Nephron progenitor cell (in vitro differentiated cells): ENCODE results near the gene KCNJ12.
A peak's percentile ranks its signal among the peaks of the same experiment; 100 is the strongest.

Experiments
- DNase-seq: peaks from one replicate; pipeline ENCODE4 v3.0.0; 2021
- H3K27ac Mint-ChIP-seq: 2 replicates; pipeline ENCODE4 v1.8.0; 2021; ENCODE audit warnings: mild to moderate bottlenecking, moderate library complexity, mixed read lengths
- H3K27me3 Mint-ChIP-seq: 2 replicates; pipeline ENCODE4 v1.8.0; 2021; ENCODE audit warnings: mild to moderate bottlenecking, low read depth, mixed read lengths; ENCODE audit not compliant: poor library complexity
- H3K36me3 Mint-ChIP-seq: 2 replicates; pipeline ENCODE4 v1.8.0; 2021; ENCODE audit warnings: low read depth, mixed read lengths
- H3K4me1 Mint-ChIP-seq: 2 replicates; pipeline ENCODE4 v1.8.0; 2021; ENCODE audit warnings: mixed read lengths
- H3K4me3 Mint-ChIP-seq: 2 replicates; pipeline ENCODE4 v1.8.0; 2021; ENCODE audit warnings: mild to moderate bottlenecking, moderate library complexity, mixed read lengths
- H3K9me3 Mint-ChIP-seq: 2 replicates; pipeline ENCODE4 v1.8.0; 2021; ENCODE audit warnings: mild to moderate bottlenecking, moderate library complexity, mixed read lengths
- TF ChIP-seq, protein P1 (sequence below): fragments of 200-600 bp; sonication (generic); IDR thresholded peaks from 2 replicates; pipeline ENCODE4 v1.5.0; 2021; ENCODE audit warnings: antibody characterized with exemption

The KCNJ12 gene

DNA sequence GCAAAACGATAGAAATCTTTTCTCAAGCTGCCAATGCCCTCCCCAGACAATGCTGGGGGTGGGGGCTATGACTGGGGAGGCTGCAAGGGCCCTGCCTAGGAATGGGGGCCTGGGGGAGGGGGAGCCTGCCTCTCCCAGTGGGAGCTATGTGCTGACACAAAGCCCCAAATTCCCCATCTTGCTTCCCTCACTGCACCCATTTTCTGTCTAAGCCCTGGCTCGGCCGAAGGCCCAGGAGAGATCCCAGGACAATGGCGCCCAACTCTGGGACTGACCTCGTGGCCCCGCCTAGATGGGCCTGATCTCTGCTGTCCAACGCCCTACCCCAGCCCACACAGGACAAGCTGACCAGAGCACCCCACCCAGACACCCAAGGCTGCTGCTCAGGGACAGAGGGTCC is 11.1 kb upstream of the KCNJ12 start:
- H3K36me3 Mint-ChIP-seq: no peaks in the 10 kb centered on the region
- no peaks in the 10 kb centered on the region for H3K9me3 Mint-ChIP-seq

DNA sequence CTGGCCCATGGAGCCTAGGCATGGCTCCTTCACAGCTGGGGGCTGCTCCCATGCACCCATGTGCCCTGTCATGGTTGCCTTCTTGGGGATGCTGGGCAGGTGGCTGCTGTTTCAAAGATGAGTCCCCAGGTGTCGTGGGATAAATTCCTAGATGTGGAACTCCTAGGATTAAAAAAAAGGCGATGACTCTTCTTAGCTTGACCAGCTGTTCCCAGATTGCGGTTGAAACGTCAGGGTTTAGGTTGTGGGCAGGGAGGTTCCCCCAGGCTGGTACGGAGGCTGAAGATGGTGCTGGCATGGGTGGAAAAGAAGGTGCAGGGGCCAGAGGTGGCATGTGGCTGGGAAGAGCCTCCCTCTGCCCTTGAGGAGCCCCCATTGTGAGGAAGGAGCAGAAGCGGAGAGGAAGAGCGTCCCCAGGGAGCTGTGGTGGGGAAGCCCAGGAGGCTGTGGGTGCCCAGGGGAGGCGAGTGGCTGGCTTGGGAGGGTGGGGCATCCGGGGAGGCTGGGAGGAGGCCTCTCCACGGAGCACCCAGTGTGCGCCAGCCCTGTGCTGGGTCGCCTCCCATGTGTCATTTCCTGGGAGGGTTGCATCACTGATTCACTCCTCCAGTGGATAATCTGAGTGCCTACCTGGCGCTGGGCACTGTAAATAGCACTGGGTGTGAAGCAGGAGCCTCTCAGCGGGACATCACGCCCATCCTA is 7.5 kb upstream of the KCNJ12 start:
- no peaks in the 10 kb centered on the region for H3K9me3 Mint-ChIP-seq
- peaks cover 38% of the 10 kb centered on the region for H3K4me1 Mint-ChIP-seq
- no peak overlapping the region for H3K27ac Mint-ChIP-seq
- H3K4me3 Mint-ChIP-seq: no peak overlapping the region
- DNase-seq: no peak
- peaks cover 23% of the 10 kb centered on the region for H3K27me3 Mint-ChIP-seq
- TF ChIP-seq, protein P1, sequence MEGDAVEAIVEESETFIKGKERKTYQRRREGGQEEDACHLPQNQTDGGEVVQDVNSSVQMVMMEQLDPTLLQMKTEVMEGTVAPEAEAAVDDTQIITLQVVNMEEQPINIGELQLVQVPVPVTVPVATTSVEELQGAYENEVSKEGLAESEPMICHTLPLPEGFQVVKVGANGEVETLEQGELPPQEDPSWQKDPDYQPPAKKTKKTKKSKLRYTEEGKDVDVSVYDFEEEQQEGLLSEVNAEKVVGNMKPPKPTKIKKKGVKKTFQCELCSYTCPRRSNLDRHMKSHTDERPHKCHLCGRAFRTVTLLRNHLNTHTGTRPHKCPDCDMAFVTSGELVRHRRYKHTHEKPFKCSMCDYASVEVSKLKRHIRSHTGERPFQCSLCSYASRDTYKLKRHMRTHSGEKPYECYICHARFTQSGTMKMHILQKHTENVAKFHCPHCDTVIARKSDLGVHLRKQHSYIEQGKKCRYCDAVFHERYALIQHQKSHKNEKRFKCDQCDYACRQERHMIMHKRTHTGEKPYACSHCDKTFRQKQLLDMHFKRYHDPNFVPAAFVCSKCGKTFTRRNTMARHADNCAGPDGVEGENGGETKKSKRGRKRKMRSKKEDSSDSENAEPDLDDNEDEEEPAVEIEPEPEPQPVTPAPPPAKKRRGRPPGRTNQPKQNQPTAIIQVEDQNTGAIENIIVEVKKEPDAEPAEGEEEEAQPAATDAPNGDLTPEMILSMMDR: no peak
- H3K36me3 Mint-ChIP-seq: no peaks in the 10 kb centered on the region

More for the DNA sequence above, 11.1 kb upstream of the KCNJ12 start:
- Mint-ChIP-seq H3K4me1 (peaks cover 15% of the 10 kb centered on the region), H3K4me3 (no peak overlapping the region), H3K27me3 (peaks cover 15% of the 10 kb centered on the region), H3K27ac (no peak overlapping the region)
- TF ChIP-seq, protein P1: no peak
- no peak for DNase-seq

DNA sequence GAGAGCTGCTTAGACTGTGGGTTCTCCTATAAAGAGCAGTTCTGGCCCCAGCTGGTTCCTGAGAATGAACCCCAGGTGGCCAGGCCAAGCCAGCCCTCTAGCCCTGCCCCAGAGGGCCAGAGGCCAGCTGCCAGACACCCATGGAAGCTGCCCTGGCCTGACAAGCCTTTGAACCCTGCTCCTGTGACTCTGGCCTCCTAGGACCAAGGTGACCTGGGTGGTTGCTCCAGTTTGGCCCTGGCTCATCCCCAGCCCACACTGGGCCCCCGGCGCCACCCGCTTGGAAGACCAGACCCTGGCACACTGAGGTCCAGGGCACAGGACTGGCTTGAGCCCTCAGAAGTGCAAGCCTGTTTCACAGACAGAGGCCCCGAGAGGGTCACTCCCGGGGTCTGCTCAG is 6.8 kb upstream of the KCNJ12 start:
- H3K27me3 Mint-ChIP-seq: peaks cover 24% of the 10 kb centered on the region
- TF ChIP-seq, protein P1: no peak
- H3K36me3 Mint-ChIP-seq: no peaks in the 10 kb centered on the region
- no peak for DNase-seq
- peaks cover 38% of the 10 kb centered on the region for H3K4me1 Mint-ChIP-seq
- no peak overlapping the region for H3K4me3 Mint-ChIP-seq
- peak overlapping the region; percentile 42 for H3K27ac Mint-ChIP-seq
- H3K9me3 Mint-ChIP-seq: no peaks in the 10 kb centered on the region

DNA sequence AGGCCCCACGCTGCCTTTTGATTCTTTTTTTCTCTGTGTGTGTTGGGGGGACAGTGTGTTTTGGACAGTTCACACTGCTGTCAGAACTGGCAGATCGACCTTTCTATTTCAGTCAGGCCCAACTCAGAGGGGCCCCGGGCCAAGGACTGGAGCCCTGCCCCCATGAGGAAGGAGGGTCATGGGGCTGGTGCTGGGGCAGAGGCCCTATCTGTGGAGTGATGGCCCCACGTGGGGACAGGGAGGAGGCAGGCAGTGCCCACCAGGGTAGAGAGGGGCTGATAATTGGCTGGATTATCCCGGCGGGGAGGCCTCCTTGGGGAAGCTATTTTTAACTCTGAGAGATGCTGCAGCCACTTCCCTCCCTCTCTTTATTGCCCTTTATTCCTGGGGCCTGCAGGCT is 5.7 kb upstream of the KCNJ12 start:
- DNase-seq: peak; percentile 44
- Mint-ChIP-seq H3K36me3 (no peaks in the 10 kb centered on the region), H3K27ac (no peak overlapping the region), H3K4me1 (peaks cover 41% of the 10 kb centered on the region), H3K27me3 (peaks cover 31% of the 10 kb centered on the region), H3K9me3 (no peaks in the 10 kb centered on the region), H3K4me3 (peak overlapping the region; percentile 29)
- TF ChIP-seq, protein P1: no peak

DNA sequence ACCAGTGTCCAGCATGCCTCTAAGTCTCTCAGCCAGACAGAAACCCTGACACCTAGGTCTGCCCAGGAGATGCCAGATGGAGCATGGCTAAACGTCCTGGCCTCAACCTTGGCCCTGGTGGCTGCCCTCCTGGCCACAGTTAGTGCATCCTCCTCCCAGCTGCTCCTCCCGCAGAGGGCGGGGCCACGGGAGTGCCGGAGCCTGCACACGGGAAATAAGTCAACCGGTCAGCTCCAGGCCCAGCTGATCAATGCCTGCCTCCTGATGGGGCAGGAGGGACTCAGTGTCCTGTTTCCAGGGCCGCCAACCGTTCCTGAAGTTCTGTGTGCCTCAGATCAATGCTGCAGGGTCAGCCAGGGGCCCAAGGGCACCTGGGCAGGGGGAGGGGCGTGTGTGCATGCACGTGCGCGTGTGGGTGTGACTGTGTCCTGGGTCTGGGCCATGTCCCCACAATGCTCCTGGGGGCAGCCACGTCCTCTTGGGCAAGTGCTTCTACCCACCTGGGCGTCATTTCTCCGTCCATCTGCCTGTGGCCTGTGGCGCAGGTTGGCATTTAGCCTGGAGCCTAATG is 4.6 kb upstream of the KCNJ12 start:
- peaks cover 35% of the 10 kb centered on the region for H3K27me3 Mint-ChIP-seq
- H3K36me3 Mint-ChIP-seq: no peaks in the 10 kb centered on the region
- H3K9me3 Mint-ChIP-seq: no peaks in the 10 kb centered on the region
- peak; percentile 33 for DNase-seq
- H3K27ac Mint-ChIP-seq: no peak overlapping the region
- peaks cover 47% of the 10 kb centered on the region for H3K4me1 Mint-ChIP-seq
- no peak overlapping the region for H3K4me3 Mint-ChIP-seq
- TF ChIP-seq, protein P1: no peak
